Fibroblast of peridontal ligament (primary cell): ENCODE data around the gene THBD.

ENCODE experiments used
- DNase-seq: peaks from one replicate; pipeline ENCODE4 v3.0.0-alpha.2; 2010; ENCODE audit errors: extremely low read depth

The THBD gene

DNA sequence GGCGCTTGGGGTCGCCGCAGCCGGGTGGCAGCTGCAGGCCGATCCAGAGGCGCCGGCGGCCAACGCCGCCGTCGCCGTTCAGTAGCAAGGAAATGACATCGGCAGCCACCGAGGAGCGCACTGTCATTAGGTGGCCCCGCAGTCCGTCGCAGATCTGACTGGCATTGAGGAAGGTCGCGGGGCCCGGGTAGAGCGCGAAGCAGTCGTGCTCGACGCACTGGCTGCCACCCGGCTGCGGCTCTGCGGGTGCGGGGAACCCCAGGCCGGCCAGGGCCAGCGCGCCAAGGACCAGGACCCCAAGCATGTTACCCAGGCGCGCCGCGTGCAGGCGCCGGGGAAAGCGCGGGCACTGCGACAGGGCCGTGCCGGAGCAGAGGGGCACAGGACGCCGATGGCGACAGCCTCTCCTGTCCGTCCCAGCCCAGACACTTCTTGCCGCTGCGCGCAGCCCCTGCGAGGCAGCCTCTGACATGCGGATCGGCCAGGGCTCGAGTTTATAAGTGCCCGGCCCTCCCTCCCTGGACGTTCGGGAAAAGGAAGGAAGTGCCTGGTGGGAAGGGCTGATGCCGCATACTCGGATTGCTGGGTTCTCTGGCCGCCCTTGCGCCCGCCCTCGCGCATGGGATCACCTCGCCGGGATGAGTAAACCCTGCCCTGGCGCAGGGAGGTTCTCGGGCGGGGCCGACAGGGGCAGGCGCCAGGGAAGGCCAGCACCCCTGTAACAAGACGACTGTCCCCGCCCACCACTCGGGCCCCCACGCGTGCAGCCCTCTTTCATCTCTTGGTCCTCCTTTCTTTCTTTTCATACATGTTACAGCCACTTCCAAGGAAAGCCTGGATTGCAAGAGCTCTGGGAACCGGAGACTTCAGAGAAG lies at the start of gene THBD:
Gene THBD, minus strand, starts transcription at position 472 of the 875 bp plus-strand sequence. Its CDS starts 168 bp downstream, at position 304.
- peak; percentile 54 for DNase-seq

GRCh38 chr20:23097636-23098580 lies 48.4 kb upstream of the THBD start:
- DNase-seq: no peak

- no peak for DNase-seq
These were observed 47.6 kb upstream of the THBD start for GRCh38 chr20:23096986-23097520.

- no peak for DNase-seq
These were observed 46.6 kb upstream of the THBD start for GRCh38 chr20:23096097-23096496.

- DNase-seq: no peak
These were observed 46.0 kb upstream of the THBD start for GRCh38 chr20:23095499-23095898.

GRCh38 chr20:23094927-23095326 lies 45.5 kb upstream of the THBD start:
- DNase-seq: peak; percentile 9

- DNase-seq: no peak
These were observed 44.9 kb upstream of the THBD start for GRCh38 chr20:23094213-23094896.

- DNase-seq: no peak
These were observed 44.1 kb upstream of the THBD start for GRCh38 chr20:23093613-23094012.

DNA sequence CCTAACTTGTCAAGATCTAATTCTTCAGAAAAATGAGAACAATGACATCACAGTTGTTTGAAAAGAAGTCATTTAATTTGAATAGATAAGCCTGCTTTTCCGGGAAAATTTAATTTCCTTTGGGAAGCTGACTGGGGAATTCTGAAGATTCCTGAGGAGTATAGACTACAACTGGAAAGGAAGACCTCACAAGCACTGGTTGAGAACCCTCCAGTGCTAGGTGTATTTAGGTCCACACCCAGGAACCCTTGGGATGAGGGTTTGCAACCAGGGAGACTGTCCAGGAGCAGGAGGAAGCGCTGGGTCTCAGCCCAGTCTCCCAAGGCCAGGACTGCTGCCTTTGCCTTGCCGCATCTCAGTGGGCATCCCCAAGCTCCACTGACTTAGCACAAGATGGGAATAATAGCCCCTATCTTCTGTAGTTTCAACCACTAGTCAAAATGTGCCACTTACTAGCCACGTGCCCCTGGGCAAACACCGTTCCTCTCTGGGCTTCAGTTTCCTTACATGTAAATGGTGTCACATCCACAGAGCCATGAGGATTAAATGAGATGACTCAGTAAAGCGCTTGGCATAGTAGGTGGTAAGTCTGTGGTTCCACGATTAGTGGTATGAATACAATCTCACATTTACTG lies 43.5 kb upstream of the THBD start:
- DNase-seq: no peak

GRCh38 chr20:23092384-23092756 lies 42.9 kb upstream of the THBD start:
- no peak for DNase-seq

GRCh38 chr20:23091721-23092383 lies 42.4 kb upstream of the THBD start:
- no peak for DNase-seq

DNA sequence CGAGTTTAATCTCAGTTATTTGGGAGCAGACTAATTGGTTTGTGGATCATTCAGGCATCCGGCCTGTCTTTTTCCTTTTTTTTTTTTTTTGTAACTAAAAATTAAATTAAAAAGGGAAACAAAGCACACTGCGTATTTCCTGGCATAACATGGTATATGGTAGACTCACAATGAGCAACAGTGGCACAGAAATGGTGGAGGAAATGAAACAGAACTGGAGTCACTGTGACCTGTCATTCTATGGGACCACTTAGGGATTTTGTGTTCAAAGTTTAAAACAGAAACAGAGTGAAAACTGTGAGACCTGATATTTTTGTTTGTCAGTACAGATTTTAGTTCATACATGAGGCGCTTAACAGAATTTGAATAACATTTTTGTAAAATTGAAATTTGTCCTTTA lies 41.4 kb upstream of the THBD start:
- no peak for DNase-seq

DNA sequence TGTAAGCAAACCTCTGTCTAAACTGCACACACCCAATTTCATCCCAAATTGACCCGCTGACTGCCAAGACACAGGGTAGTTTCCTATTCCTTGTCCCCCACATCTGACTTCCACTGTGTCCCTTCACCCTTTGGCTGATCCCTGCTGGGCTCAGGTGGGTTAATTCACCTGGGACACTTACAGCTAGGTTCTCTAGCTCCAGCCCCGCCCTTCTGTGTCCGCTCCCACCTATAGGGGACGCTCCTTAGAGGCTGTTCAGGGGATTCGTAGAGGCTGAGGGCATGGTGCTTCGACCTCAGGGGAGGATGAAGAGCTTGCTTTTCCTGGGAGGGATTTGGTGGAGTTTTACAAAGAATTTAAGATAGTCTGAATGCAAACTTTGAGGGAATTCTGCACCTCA lies 40.7 kb upstream of the THBD start:
- DNase-seq: no peak

DNA sequence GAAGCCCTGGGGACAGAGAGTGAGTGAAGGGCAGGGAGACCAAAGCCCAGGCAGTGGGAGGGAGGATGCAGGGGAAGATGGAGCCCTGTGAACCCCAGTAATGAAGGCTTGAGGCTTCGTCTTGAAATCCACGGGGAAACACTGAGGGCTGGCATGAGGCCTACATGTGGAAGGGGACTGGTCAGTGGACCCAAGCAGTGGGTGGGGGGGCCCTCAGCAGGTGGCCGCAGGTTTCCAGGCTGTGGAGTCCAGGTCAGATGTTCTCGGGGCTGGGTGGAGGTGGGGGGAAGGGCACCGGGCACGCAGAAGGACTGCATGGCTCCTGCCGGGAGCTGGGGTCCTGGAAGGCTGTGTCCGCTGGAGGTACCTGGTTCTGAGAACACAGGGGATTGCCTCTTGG lies 39.4 kb upstream of the THBD start:
- DNase-seq: no peak

GRCh38 chr20:23087587-23088251 lies 38.2 kb upstream of the THBD start:
- DNase-seq: no peak

DNA sequence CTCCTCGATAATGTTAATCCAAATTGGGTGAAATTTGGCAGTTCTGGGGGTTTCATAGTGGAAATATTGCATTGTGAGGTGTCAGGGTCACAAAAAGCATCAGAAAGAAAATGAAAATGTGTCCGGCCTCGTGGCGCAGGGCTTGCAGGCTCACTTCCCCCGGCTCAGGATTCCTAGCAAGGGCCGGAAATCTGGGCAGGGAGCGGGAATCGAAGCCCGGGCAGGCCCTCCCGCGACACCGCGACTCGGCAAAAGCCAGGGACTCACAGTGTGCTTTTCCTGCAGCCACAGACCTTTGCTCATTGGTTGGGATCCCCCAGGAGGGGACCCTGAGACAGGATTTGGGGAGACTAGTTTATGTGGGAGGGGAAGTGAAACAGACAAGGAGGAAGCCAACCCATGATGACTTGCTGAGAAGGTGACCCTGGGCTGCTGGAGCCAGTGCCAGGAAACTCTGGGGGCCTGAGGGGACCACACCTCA lies 37.5 kb upstream of the THBD start:
- DNase-seq: no peak

DNA sequence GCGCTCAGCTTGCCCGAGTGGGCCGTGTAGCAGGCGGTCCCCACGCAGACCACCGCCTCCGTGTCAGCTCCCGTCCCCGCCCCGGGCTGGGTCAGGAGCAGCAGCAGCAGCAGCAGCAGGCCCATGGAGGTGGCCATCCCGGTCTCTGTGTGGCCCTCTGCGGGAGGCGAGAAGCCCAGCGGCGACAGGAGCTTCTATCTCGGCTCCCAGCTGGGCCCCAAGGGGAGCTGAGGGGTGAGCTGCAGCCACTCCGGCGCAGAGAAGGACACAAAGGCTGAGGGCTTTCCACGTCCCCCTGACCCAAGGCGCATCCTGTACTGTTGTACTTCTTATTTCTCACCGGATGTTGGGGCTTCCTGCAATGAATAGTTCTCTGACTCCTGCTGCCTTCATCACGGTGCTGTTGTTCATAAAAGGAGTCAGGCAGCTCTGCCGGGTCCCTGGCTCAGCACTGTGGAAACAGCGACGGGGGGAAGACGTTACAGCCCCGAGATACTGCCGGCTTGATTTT lies 36.6 kb upstream of the THBD start, which contains the start of gene CD93:
Gene CD93, minus strand, starts transcription at position 269 of the 511 bp plus-strand sequence. Its CDS starts 132 bp downstream, at position 137.
- peak; percentile 11 for DNase-seq

- DNase-seq: no peak
These were observed 36.1 kb upstream of the THBD start for GRCh38 chr20:23085436-23086055.

GRCh38 chr20:23084845-23085365 lies 35.4 kb upstream of the THBD start:
- no peak for DNase-seq
